ENCODE measurements around the gene PLG.

The PLG gene

DNA sequence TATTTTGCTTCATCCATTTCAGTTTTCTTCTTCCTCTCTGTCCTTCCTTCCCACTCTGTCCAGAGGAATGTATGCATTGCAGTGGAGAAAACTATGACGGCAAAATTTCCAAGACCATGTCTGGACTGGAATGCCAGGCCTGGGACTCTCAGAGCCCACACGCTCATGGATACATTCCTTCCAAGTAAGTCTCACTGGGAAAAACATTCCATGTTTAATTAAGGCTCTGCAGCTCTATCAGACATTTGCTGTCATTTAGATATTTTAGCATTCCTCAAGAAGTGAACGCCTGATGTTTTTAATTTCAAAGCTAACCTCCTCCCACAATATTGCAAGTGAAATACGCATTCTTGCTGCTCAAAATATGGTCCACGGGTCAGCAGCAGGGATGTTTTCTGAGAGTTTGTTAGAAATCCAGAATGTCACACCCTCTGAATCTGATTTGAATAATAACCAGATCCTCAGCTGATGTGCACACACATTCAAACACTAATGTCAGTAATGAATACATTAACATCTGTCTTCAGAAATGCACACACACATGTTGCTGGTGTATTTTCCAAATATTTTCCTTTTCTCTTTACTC is 12.8 kb downstream of the PLG start:
- DNase-seq (ENCODE audit: low spot score) = no peak
- in situ Hi-C loops (cut with MboI; ENCODE audit: low pct_unique_long_range_greater_than_20kb, low sequenced_read_pairs, unreplicated experiment) = no loop called here
- TF ChIP-seq, protein P1, sequence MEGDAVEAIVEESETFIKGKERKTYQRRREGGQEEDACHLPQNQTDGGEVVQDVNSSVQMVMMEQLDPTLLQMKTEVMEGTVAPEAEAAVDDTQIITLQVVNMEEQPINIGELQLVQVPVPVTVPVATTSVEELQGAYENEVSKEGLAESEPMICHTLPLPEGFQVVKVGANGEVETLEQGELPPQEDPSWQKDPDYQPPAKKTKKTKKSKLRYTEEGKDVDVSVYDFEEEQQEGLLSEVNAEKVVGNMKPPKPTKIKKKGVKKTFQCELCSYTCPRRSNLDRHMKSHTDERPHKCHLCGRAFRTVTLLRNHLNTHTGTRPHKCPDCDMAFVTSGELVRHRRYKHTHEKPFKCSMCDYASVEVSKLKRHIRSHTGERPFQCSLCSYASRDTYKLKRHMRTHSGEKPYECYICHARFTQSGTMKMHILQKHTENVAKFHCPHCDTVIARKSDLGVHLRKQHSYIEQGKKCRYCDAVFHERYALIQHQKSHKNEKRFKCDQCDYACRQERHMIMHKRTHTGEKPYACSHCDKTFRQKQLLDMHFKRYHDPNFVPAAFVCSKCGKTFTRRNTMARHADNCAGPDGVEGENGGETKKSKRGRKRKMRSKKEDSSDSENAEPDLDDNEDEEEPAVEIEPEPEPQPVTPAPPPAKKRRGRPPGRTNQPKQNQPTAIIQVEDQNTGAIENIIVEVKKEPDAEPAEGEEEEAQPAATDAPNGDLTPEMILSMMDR (IDR thresholded peaks at IDR 0.05; ENCODE audit: extremely low read depth, insufficient read depth, missing control alignments) = no peak

DNA sequence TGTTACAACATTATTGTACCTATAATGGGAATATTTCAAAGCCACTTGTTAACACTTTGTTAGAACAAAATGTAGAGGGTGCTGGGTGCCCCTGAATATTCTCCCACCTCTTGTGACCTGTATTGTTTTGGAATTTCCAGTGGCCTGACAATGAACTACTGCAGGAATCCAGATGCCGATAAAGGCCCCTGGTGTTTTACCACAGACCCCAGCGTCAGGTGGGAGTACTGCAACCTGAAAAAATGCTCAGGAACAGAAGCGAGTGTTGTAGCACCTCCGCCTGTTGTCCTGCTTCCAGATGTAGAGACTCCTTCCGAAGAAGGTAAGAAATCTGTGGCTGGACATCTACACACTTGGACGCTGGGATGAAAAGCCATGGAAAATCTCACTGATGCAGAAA is 28.9 kb downstream of the PLG start:
- DNase-seq (ENCODE audit: low spot score) = no peak
- TF ChIP-seq, protein P1 (IDR thresholded peaks at IDR 0.05; ENCODE audit: extremely low read depth, insufficient read depth, missing control alignments) = no peak
- in situ Hi-C loops (cut with MboI; ENCODE audit: low pct_unique_long_range_greater_than_20kb, low sequenced_read_pairs, unreplicated experiment) = loop anchor here (25.0 kb wide), 1 partner anchor 631 kb away; no protein-coding TSS in a partner anchor

DNA sequence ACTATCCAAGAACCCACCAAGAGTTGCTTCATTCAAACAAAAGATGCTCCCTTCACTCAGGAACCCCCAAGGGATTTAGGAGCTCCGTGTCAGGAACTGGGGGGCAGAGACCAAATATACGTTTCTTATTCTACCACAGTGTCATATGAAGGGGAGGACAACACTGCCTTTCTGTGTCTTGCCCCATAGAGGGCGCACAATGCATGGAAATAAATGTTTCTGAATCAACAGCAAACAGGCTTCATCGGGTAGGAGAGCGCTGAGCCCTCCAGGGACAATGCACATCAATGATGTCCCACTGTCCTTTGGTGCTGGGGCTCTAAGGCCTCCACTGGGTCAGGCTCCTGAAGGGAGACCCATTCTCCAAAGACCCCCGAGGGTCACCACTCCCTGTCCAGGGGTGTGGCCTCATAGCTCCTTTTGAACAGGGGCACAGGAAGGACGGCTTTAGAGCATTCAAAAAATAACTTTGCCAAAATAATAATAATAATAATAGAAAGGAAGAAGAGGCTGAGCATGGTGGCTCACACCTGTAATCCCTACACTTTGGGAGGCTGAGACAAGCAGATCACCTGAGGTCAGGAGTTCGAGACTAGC is 31.1 kb downstream of the PLG start:
- TF ChIP-seq, protein P1 (IDR thresholded peaks at IDR 0.05; ENCODE audit: extremely low read depth, insufficient read depth, missing control alignments) = peak; percentile 88
- in situ Hi-C loops (cut with MboI; ENCODE audit: low pct_unique_long_range_greater_than_20kb, low sequenced_read_pairs, unreplicated experiment) = loop anchor here (25.0 kb wide), 1 partner anchor 629 kb away; no protein-coding TSS in a partner anchor

DNA sequence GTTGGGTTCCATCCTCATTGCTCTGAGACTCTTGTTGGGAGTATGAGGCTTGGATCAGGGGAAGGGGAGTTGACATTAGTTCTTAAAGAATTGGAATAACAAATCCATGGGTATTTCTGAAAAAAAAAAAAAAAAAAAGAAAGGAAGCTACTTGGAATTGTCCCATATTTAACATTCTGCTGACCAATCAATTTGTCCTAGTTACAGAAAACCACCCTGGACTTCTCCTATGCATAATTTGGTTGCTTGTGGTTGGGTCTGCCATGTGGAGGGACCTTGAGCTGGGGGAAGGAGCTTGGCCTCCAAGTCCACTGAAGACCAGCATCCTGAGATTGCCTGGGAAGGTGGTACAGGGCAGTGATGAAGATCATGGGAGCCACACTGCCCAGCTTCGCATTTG is 32.6 kb downstream of the PLG start:
- DNase-seq (ENCODE audit: low spot score) = no peak
- in situ Hi-C loops (cut with MboI; ENCODE audit: low pct_unique_long_range_greater_than_20kb, low sequenced_read_pairs, unreplicated experiment) = loop anchor here (25.0 kb wide), 1 partner anchor 628 kb away; no protein-coding TSS in a partner anchor
- TF ChIP-seq, protein P1 (IDR thresholded peaks at IDR 0.05; ENCODE audit: extremely low read depth, insufficient read depth, missing control alignments) = no peak

More for the DNA sequence above, 31.1 kb downstream of the PLG start:
- peak; percentile 34 for DNase-seq (ENCODE audit: low spot score)

DNA sequence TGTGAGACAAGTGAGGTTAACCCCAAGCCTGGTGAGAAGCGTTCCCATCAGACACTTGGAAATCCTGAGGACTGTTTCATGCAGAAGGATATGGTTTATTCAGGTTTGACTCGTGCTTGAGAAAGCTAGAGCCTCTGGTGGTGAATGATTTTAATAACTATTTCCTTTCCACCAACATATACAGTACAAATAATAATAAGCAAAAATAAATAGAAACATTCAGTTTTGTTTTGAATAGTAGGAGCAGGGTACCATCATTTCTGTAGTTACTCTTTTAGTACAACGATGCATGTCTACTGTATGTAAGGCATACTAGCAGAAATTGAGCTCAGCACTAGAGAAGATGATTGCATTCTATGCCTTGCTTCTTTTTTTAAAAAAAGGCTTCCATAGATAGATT is 33.5 kb downstream of the PLG start:
- peak; percentile 13 for DNase-seq (ENCODE audit: low spot score)
- in situ Hi-C loops (cut with MboI; ENCODE audit: low pct_unique_long_range_greater_than_20kb, low sequenced_read_pairs, unreplicated experiment) = loop anchor here (25.0 kb wide), 1 partner anchor 627 kb away; no protein-coding TSS in a partner anchor
- TF ChIP-seq, protein P1 (IDR thresholded peaks at IDR 0.05; ENCODE audit: extremely low read depth, insufficient read depth, missing control alignments) = no peak

DNA sequence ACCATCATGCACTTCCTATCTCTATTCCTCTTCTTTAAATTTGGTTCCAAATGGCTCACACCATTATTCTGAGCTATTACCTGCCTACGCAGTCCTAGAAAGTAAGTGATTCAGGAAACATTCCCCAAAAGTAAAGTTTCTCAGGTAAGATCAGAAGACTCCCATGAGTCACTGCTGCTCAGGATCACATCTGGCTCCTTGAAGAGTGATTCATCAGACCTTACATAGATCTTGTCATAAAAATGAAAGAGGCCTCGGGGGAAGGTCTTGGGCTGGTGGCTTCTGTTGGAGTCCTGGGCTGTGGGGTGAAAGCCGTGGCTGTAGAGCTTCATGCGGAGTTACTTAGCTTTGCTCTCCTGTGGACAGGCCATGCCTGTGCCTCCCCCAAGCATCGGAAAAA is 35.9 kb downstream of the PLG start:
- no peak for DNase-seq (ENCODE audit: low spot score)
- in situ Hi-C loops (cut with MboI; ENCODE audit: low pct_unique_long_range_greater_than_20kb, low sequenced_read_pairs, unreplicated experiment) = loop anchor here (25.0 kb wide), 1 partner anchor 624 kb away; no protein-coding TSS in a partner anchor
- TF ChIP-seq, protein P1 (IDR thresholded peaks at IDR 0.05; ENCODE audit: extremely low read depth, insufficient read depth, missing control alignments) = no peak
